GM12891 (cell line): ENCODE data around the gene SHISA6.

ENCODE experiments used
- POLR2A ChIP-seq: IDR thresholded peaks from 2 replicates; pipeline ENCODE4 v1.6.1; 2011; ENCODE audit warnings: low read depth, low read length, control low read depth
- POLR2AphosphoS5 ChIP-seq: IDR thresholded peaks from 2 replicates; pipeline ENCODE4 v1.6.1; 2011; ENCODE audit warnings: low read depth, low read length, control low read depth
- POU2F2 ChIP-seq: IDR thresholded peaks from 2 replicates; pipeline ENCODE4 v1.6.1; 2011; ENCODE audit warnings: low read depth, mild to moderate bottlenecking, control low read depth, low read length, moderate library complexity

DNA sequence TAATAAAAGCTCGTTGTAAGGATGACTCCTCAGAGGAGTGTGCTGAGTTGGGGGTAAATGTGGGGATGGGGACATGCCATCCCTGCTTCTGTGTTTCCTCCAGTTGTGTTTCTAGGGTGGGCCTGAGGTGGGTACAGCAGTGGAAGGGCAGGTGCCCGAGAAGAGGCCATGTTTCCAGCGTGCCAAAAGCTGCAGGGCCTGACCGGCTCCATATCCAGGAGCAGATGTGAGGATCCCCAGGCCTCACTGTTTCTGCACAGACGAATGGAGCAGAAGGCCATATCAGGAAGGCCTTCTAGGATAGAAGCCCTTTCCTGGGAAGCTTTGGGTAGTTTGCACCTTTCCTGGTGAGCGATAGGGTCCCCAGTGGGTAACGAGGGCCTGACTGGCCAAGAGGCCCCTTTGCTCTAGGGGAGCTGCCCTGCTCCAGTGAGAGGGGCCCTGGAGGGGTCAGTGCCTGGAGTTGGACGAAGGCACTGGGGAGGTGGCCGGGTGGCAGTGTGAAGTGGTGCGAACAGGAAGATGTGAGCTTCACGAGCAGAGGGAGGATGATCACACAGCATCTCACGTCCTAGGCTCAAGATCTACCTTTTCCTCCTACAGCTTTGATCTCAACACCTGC is 62.9 kb downstream of the SHISA6 start:
- TF ChIP-seq POU2F2 (no peak), POLR2A (no peak), POLR2AphosphoS5 (no peak)
